Measurements from ENCODE around the gene CNTNAP2. TPM values are rescaled to one million over a fixed set of nuclear protein-coding genes. Genes with fewer than 3 reads are reported as not detected.
"Not testable (repeated sequence)": the region's sequence is repeated elsewhere in the genome, so short reads cannot be mapped to it uniquely, and the experiment has no call there.

CNTNAP2 gene
- polyA plus RNA-seq, 10 donors = 5.6 to 19.6 (median 11.4) TPM

DNA sequence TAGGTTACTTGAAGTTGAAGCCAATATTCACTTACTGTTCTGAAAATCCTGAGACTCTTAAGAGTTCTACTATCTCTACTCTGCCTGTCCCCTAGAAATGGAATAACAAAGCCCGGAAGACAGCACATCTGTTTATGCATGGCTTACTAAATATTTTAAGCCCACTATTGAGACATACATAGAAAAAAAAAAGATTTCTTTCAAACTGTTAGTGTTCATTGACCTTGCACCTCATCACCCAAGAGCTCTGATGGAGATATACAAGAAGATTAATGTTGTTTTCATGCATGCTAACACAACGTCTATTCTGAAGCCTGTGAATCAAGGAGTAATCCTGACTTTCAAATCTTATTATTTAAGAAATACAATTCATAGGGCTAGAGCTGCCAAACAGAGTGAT lies 1614.7 kb downstream of the CNTNAP2 start:
- no peak for DNase-seq

DNA sequence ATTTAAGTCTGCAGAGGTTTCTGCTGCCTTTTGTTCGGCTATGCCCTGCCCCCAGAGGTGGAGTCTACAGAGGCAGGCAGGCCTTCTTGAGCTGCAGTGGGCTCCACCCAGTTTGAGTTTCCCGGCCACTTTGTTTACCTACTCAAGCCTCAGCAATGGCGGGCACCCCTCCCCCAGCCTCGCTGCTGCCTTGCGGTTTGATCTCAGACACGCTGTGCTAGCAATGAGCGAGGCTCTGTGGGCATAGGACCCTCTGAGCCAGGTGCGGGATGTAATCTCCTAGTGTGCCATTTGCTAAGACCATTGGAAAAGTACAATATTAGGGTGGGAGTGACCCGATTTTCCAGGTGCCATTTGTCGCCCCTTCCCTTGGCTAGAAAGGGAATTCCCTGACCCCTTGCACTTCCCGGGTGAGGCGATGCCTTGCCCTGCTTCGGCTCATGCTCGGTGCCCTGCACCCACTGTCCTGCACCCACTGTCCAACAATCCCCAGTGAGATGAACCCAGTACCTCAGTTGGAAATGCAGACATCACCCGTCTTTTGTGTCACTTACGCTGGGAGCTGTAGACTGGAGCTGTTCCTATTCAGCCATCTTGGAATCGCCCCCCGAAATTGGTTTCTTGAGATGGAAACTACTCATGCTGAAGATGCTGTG lies 1621.1 kb downstream of the CNTNAP2 start:
- not testable (repeated sequence) for DNase-seq

DNA sequence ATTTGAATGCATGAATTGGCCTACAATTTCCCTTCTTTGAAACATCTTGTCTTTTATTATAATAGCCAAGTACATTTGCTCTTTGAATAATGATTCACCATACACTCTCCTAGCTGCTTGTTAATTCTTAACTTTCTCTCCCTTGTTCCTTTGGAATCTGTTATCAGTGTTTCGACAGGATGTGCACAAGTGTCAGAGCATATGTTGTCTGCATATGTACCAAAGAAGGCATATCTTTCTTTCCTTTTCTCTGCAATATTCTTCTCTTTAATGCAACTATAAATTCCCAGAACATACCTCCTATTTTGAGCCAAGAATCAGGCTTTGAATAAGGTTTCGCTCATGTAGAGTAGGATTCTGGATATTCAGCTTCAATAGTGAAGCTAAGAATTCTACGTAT lies 1625.7 kb downstream of the CNTNAP2 start:
- DNase-seq = no peak

DNA sequence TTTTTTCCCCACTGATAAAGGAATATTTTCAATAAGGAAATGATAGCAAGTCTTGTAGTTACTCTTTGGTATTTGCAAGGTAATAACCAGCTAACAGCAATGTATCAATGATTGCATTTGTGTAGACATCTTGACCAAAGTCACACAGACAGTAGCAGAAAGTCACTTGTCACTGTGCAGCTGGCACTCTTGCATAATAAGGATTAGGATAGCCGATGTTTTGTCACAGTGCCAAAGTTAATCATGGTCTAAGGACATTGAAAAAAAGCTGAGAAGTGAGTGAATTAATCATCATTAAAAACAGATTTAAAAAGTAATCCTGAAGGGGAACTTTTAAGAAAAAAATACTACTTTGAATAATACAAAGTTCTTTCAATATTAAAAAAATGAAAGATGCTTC lies 1639.7 kb downstream of the CNTNAP2 start:
- no peak for DNase-seq

DNA sequence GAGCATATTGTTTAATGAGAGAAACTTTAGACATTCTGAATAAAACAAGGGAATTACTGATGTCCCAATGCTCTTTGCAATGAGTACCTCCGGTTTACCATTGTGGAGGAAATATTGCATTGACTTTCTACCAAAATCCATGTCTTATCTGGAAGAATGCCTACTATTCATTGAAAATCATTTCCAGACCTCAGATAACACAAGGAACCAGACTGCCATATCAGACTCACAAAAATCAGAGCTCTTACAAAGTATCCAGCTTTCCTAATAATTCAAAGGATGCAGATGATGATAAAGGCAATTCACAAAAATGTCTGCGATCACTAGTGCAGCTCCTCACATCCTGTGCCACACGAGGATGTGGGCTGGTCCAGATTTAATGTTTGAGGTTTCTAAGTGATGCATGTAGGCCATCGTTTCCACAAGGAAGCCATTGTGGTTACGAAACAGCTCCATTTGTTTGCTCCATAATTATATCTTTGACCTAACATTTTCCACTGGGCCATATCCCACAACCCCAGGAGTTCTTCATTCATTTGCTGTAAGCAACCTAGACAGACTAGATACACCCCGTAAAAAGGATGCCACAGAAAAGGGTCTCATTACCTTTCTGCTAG lies 1642.8 kb downstream of the CNTNAP2 start:
- peak in 1 of 3 donors; percentile 17 for DNase-seq

DNA sequence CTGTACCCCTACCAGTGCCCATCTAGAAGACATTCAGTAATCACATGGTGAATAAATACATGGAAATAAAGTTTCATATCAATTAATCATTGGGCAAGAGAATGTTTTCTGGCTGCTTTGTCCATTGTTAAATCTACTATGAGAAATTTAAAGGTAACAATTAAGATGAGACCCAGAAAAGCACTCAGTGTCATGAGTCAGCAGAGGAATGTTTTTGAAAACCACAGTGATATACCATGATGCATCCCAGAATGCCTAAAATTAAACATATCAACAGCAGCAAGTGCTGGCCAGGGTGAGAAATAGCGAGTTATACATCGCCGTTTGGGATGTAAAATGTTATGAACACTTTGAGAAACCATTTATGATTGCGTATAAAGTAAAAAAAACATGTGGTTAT lies 1648.7 kb downstream of the CNTNAP2 start:
- no peak for DNase-seq

DNA sequence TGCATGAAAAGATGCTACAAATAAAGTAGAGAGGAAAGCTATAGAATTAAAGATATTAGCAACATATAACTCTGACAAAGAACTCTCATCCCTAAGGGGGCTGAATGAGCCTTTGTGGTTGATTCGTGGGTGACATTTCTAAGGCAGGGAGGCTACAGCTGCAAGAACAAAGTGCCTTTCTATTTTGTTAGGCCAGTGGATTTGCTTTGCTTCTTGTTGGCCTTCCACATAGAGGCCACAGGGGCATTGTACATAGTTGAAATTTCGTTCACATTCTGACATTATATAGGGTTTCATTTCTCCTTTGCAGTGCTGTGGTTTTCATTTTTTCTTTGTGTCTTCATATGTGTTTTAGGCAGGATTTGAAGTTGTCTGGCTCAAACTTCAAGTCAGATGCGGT lies 1654.7 kb downstream of the CNTNAP2 start:
- peak in 1 of 3 donors; percentile 45 for DNase-seq

DNA sequence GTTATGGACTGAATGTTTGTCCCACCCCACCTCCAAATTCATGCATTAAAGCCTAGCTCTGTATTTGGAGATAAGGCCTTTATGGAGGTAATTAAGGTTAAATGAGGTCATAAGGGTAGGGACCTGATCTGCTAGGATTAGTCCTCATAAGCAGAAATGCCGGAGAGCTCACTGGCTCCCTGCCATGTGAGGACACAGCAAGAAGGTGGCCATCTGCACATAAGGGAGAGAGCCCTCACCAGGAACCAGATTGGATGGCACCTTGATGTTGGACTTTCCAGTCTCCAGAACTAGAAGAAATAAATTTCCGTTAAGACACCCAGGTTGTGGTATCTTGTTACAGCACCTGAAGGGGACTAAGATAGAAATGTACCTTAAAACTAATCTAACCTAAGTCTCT lies 1657.9 kb downstream of the CNTNAP2 start:
- no peak for DNase-seq

DNA sequence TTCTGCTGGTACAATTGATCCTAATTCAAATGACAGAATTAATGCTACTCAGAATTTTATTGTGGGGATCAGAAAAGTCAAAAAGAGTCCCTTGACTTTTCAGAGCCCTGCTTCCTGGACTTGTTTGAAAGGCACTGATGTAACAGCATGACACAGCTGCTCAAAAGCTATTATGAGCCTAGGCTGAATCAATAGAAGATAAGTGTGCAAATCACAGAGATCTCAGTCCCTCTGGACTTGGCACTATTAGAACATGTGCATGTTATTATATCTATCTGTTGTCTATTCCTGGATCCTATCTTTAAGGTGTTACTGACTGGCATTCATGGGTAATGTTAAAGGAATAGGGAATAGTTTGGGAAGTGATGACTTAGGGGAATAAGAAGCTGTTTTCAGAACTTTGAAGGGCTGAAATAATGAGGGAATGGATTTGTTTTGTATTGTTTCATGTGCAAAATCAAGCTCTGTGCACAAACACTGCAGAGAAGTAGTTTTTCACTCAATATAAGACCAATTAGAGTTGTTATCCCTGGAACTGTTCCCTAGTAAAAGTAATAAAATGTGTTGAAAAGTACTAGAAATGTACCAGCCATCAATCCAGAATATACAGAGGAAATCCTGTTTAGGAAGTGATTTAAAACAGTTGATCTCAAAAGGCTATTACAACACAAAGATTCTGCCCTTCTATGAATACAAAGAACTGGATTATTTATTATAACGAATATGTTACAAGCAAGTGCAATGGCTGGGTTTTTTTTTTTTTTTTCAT lies 1659.1 kb downstream of the CNTNAP2 start:
- DNase-seq = no peak

DNA sequence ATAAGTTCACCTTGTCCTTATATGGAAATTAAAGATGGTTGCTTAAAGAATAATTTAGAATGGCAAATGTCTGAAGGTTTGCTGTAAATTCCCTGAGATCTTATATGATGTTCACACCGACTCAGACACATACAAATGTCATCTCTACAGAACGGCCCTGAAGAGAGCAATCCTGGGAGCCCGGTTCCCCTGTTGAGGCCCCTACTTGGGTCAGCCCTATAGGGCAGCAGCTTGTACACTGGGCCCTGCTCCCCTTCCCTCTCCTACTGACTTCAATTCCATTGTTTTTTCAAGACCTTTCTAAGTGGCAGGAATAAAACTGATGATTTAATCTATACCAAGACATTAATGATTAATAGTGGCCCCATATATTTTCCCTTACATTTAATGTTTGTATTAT lies 1660.7 kb downstream of the CNTNAP2 start:
- DNase-seq = no peak

DNA sequence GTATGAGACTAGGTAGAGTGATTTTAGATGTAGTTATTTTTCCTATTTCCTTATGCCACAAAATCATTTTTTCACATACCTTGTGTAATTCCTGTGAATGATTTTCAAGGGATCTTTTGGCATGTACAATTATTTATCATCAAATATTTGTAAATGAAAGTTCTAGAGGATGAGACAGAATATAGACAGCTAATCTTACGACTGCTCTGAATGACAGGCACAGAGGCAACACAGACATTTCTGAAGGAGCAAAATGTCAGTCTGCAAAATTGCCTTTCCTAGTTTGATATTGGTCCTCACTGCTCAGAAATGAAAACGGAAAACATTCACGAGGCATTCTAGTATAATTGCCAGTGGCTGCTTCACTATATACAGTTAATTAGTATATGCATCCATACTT lies 1663.3 kb downstream of the CNTNAP2 start:
- no peak for DNase-seq

DNA sequence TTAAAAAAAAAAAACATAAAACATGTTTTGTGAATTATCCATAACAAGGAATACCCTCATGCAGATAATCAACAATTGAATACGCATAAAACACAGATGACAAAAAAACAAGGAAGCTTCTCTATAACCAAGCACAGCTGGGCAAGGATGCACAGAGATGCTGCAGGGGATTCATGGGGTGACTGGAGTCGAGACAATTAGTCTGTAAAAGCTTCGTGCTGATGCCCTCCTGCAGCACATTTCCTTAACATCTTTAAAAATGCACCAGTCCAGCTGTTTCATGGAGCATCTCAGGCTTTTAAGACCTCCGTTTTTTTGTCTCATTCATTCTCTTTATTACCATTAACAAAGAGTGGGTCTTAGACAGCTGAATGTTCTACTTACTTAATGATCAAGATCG lies 1680.0 kb downstream of the CNTNAP2 start:
- no peak for DNase-seq

DNA sequence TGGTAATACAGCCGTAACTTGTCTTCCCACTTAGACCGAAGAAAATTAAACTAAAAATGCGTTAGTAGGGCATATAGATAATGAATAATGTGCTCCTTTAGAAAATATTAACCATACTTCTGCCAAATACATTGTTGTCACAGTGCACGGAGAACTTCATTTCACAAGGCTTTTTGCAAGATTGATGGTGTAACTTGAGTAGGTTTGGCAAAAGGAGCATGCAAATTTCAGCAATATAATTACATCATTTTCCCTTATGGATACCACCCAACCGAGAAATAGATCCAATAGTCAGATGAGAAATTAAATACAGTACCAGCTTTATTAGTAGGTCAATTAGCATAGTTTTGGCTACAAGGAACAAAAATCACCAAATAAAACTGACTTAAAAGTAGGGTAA lies 1681.4 kb downstream of the CNTNAP2 start:
- peak in 2 of 3 donors; percentile 17 to 33 for DNase-seq

DNA sequence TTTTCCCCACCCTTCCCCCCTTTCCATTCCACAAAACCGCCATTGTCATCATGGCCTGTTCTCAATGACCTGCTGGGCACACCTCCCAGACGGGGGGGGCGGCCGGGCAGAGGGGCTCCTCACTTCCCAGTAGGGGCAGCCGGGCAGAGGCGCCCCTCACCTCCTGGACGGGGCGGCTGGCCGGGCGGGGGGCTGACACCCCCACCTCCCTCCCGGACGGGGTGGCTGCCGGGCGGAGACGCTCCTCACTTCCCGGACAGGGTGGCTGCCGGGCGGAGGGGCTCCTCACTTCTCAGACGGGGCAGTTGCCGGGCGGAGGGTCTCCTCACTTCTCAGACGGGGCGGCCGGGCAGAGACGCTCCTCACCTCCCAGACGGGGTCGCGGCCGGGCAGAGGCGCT lies 1685.2 kb downstream of the CNTNAP2 start:
- DNase-seq = not testable (repeated sequence)

DNA sequence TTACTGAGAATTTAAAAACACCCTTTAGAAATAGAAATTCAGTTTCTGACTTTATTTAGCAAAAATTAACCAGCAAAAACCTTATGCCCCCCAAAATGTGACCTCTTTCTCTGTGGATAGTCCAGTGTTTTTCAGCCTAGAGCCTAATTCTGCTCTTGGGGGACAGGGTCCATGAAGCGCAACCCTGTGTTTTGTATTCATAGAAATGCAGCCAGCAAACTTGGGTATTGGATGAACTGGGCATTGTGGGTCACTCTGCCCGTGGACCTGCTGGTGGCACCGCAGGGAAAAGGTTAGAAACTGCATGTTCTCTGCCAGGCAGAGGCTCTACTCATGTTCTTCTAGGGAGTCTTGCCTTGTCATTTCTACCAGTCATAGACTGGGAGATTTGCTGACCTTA lies 1686.5 kb downstream of the CNTNAP2 start:
- no peak for DNase-seq

DNA sequence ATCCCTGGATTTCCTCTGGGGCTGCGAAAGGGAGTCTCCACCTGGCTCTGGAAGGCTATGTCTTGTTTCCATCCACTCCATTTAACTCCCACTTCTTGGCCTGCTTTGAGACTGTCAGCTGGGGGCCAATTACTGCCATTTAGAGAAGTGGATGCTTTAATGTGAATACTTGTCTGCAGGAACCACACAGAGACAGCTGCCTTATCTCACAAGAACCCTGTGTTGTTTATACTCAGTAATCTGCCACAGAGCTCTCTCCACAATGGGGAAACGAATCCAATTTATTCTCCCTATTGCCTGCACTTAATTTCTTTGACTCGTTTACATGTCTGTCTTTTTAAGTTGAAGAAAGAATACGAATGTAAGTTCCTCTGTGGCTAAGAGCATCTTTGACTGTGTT lies 1687.0 kb downstream of the CNTNAP2 start:
- DNase-seq = no peak

DNA sequence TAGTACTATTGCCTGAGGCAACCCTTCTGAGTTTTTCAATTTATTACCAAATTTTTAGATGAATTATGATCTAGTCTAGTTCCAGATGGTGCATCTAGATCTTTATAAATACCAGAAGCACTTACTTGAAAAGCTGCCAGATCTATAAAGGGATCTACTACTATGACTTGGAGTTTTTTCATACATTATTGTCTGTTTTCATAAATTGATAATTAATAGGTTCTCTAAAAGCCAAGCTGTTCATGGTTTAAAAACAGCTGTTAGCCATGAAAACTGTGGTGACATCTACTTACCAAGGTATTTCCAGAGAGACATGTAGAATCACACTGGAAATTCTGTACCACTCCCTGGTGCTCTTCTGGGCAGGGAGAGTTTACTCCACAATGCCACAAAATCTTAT lies 1687.4 kb downstream of the CNTNAP2 start:
- no peak for DNase-seq

DNA sequence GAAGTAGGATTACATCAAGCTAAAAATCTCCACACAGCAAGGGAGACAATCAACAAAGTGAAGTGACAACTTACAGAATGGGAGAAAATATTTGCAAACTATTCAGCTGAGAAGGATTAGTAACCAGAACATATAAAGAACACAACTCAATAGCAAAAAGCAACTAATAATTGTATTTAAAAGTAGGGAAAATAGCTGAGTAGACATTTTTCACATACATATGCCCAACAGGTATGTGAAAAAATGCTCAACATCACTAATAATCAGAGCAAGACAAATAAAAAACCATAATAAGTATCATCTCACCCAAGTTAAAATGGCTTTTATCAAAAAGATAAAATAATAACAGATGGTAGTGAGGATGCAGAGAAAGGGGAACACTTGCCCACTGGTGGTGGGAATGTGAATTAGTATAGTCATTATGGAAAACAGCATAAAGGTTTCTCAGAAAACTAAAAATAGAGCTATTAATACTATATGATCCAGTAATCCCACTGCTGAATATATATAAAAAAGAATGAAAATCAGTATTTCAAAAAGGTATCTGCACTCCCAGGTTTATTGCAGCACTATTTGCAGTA lies 1689.5 kb downstream of the CNTNAP2 start:
- DNase-seq = no peak

DNA sequence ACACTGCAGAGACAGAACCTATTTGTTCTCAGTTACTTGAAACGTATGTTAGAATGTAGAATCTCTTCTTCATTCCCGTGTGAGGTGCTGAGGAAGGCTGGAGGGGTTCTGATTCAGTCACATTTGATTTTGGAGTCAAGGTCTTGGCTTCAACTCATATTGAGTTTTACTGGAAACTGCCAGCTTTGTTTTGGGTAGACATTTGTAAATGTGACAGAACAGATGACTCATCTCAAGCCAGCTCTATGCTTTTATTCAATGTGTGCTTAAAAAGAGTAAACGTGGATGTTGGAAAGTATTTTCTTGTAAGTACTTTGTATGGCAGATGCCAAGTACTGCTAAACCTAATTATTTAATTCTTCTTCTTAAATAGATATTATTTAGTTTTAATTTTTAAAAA lies 1693.2 kb downstream of the CNTNAP2 start:
- DNase-seq = peak in 1 of 3 donors; percentile 32

DNA sequence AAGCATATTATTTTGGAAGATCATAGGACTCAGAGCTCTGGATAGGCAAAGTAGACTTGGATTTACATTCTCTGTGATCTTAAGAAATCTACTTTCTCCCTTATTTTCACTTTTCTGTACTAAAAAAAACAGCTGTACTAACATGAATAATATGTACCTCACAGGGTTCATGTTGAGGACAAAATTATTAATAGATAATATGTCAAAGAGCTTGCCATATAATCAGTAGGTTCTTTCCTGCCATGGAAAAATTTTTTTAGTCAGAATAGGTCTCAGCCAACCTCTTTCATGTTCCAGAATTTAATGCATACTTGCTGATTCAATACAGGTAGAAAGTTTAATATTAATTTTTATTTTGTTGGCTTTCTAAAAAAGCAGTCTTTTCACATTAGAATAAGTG lies 1693.7 kb downstream of the CNTNAP2 start:
- peak in 1 of 3 donors; percentile 17 for DNase-seq

DNA sequence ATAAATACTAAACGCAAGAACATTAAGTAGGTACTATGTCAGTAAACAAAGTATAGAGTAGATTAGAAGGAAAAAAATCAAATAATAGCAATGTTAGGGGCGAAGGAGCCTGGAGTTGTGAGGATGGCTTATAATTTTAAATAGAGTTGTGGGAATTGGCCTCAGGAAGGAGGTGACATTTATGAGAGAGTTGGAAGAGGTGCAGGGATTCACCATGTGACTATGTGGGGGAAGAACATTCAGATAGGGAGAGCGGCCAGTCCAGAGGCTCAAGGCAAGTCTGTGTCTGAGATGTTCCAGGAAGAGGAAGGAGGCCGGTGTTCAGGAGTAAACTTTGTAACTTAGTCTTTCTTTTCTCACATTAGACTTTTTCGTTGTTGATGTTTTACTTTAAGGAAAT lies 1695.3 kb downstream of the CNTNAP2 start:
- DNase-seq = no peak

DNA sequence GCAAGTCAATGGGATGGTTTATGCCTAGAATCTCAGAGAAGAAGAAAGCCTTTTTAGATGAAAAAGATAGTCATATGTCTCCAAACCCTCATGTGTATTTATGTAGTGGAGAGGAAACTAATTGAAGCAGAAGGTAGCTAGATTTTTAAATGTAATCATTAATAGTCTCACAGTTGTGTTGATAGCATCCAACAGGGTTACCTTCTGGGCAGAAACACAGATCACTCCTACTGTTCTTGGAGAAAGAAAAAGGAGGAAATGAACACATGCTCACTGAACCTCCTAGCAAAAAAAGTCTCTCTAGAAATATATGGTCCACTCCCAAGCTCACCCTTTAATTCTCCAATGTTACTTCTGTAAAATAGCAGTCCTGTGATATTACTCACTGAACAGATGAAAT lies 1696.7 kb downstream of the CNTNAP2 start:
- no peak for DNase-seq

DNA sequence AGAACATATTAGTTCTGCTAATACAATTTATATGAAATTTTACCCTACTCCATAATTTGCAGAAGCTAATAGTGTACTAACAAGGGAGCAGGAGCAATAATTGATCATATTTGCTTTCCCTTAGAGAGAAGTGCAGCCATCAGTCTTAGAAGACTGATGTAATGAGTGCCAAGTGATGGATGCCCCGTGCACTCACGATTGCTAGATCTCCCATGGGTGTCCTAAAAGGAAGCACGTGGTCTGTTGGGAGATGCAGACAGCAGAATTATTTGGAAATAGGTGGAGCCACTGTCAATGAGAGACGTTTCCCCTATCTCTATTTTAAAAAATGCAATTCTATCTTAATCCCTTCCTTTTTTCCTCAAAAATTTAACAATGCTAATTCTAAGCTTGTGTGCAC lies 1701.7 kb downstream of the CNTNAP2 start:
- no peak for DNase-seq
